H9 (cell line): ENCODE results near the gene TEX52. TPM values are rescaled to one million over a fixed set of nuclear protein-coding genes. Genes with fewer than 3 reads are reported as not detected.

ENCODE experiments used
- DNase-seq: peaks from one replicate; pipeline ENCODE4 v3.0.0-alpha.2; 2017
- H2AFZ ChIP-seq: one replicate; pipeline ENCODE4 v1.6.1; 2013; ENCODE audit warnings: mild to moderate bottlenecking, low read length, control low read depth, moderate library complexity
- H2AK5ac ChIP-seq: 2 replicates; pipeline ENCODE4 v1.6.1; 2013; ENCODE audit warnings: low read length, control low read depth, mixed read lengths; ENCODE audit not compliant: insufficient read length
- H2BK120ac ChIP-seq: one replicate; pipeline ENCODE4 v1.6.1; 2013; ENCODE audit warnings: low read depth, mild to moderate bottlenecking, low read length, control low read depth, inconsistent platforms; ENCODE audit not compliant: poor library complexity, severe bottlenecking
- H2BK12ac ChIP-seq: 2 replicates; pipeline ENCODE4 v1.6.1; 2013; ENCODE audit warnings: low read length, control low read depth, mixed read lengths, low read depth; ENCODE audit not compliant: insufficient read length
- H2BK15ac ChIP-seq: 2 replicates; pipeline ENCODE4 v1.6.1; 2013; ENCODE audit warnings: low read depth, low read length, control low read depth
- H2BK20ac ChIP-seq: one replicate; pipeline ENCODE4 v1.6.1; 2013; ENCODE audit warnings: low read depth, mild to moderate bottlenecking, low read length, control low read depth, inconsistent platforms; ENCODE audit not compliant: poor library complexity, severe bottlenecking
- H2BK5ac ChIP-seq: 2 replicates; pipeline ENCODE4 v1.6.1; 2013; ENCODE audit warnings: low read length, control low read depth, mixed read lengths; ENCODE audit not compliant: insufficient read length
- H3K14ac ChIP-seq: 2 replicates; pipeline ENCODE4 v1.6.1; 2013; ENCODE audit warnings: low read length, control low read depth; ENCODE audit not compliant: insufficient read depth
- H3K18ac ChIP-seq: 2 replicates; pipeline ENCODE4 v1.6.1; 2013; ENCODE audit warnings: low read depth, mild to moderate bottlenecking, mixed read lengths, low read length, control low read depth; ENCODE audit not compliant: insufficient read length
- H3K23ac ChIP-seq: 2 replicates; pipeline ENCODE4 v1.6.1; 2013; ENCODE audit warnings: low read length, control low read depth, mixed read lengths, low read depth; ENCODE audit not compliant: insufficient read length
- H3K23me2 ChIP-seq: 2 replicates; pipeline ENCODE4 v1.6.1; 2013; ENCODE audit warnings: low read depth, mild to moderate bottlenecking, mixed read lengths, low read length, control low read depth; ENCODE audit not compliant: insufficient read length, poor library complexity, severe bottlenecking
- H3K27ac ChIP-seq: 2 replicates; pipeline ENCODE4 v1.5.1; 2013; ENCODE audit warnings: low read length, control low read depth, mixed read lengths, low read depth; ENCODE audit not compliant: insufficient read length
- H3K27me3 ChIP-seq: 2 replicates; pipeline ENCODE4 v1.6.1; 2013; ENCODE audit warnings: low read length, control low read depth, inconsistent platforms; ENCODE audit not compliant: insufficient read depth
- H3K4ac ChIP-seq: 2 replicates; pipeline ENCODE4 v1.6.1; 2013; ENCODE audit warnings: low read depth, mild to moderate bottlenecking, control low read depth, inconsistent platforms, low read length, moderate library complexity
- H3K4me1 ChIP-seq: 2 replicates; pipeline ENCODE4 v1.6.1; 2013; ENCODE audit warnings: low read length, control low read depth, inconsistent platforms; ENCODE audit not compliant: insufficient read depth
- H3K4me2 ChIP-seq: 2 replicates; pipeline ENCODE4 v1.6.1; 2013; ENCODE audit warnings: low read length, control low read depth, mixed read lengths; ENCODE audit not compliant: insufficient read length, insufficient read depth
- H3K56ac ChIP-seq: 2 replicates; pipeline ENCODE4 v1.6.1; 2013; ENCODE audit warnings: low read depth, mild to moderate bottlenecking, mixed read lengths, low read length, control low read depth; ENCODE audit not compliant: insufficient read length
- H3K79me1 ChIP-seq: 2 replicates; pipeline ENCODE4 v1.6.1; 2013; ENCODE audit warnings: low read depth, mild to moderate bottlenecking, moderate library complexity, low read length, control low read depth, inconsistent platforms; ENCODE audit not compliant: insufficient read depth, poor library complexity, severe bottlenecking
- H3K79me2 ChIP-seq: 2 replicates; pipeline ENCODE4 v1.6.1; 2013; ENCODE audit warnings: low read length, control low read depth, inconsistent platforms; ENCODE audit not compliant: insufficient read depth
- H3K9ac ChIP-seq: 2 replicates; pipeline ENCODE4 v1.6.1; 2013; ENCODE audit warnings: low read length, control low read depth, mixed read lengths; ENCODE audit not compliant: insufficient read length; ENCODE audit errors: extremely low read depth
- H3K9me3 ChIP-seq: one replicate; pipeline ENCODE4 v1.6.1; 2013; ENCODE audit warnings: low read depth, low read length, inconsistent platforms; ENCODE audit not compliant: control insufficient read depth
- H3T11ph ChIP-seq: one replicate; pipeline ENCODE4 v1.6.1; 2013; ENCODE audit warnings: mild to moderate bottlenecking, low read length, control low read depth, inconsistent platforms
- H4K20me1 ChIP-seq: one replicate; pipeline ENCODE4 v1.6.1; 2013; ENCODE audit not compliant: control insufficient read depth, insufficient read length, insufficient read depth
- H4K5ac ChIP-seq: 2 replicates; pipeline ENCODE4 v1.6.1; 2013; ENCODE audit warnings: low read depth, mild to moderate bottlenecking, mixed read lengths, low read length, control low read depth; ENCODE audit not compliant: insufficient read length
- H4K8ac ChIP-seq: replicated peaks from 2 replicates; pipeline ENCODE4 v1.6.1; 2013; ENCODE audit warnings: low read length, control low read depth, mixed read lengths, low read depth; ENCODE audit not compliant: insufficient read length
- H4K91ac ChIP-seq: 2 replicates; pipeline ENCODE4 v1.6.1; 2013; ENCODE audit warnings: low read depth, mild to moderate bottlenecking, moderate library complexity, mixed read lengths, low read length, control low read depth; ENCODE audit not compliant: insufficient read length
- H3K27ac Mint-ChIP-seq, 3 experiments: 2 replicates in 2 of 3; 3 replicates in 1 of 3; pipeline ENCODE4 v1.8.0; 2020 to 2021; ENCODE audit warnings: mixed read lengths in 3 of 3, mild to moderate bottlenecking in 1 of 3, moderate library complexity in 1 of 3
- H3K27me3 Mint-ChIP-seq: 2 replicates; pipeline ENCODE4 v1.8.0; 2021; ENCODE audit warnings: low read depth, mild to moderate bottlenecking, moderate library complexity, mixed read lengths
- H3K36me3 Mint-ChIP-seq, 3 experiments: 2 replicates in 2 of 3; 3 replicates in 1 of 3; pipeline ENCODE4 v1.8.0; 2020 to 2021; ENCODE audit warnings: low read depth in 3 of 3, mixed read lengths in 3 of 3; ENCODE audit not compliant: insufficient read depth in 1 of 3
- H3K4me1 Mint-ChIP-seq, 2 experiments: 2 replicates each; pipeline ENCODE4 v1.8.0; 2020; ENCODE audit warnings: mixed read lengths in 2 of 2
- H3K4me3 Mint-ChIP-seq, 2 experiments: 2 replicates in 1 of 2; 3 replicates in 1 of 2; pipeline ENCODE4 v1.8.0; 2020 to 2021; ENCODE audit warnings: mild to moderate bottlenecking in 2 of 2, mixed read lengths in 2 of 2, moderate library complexity in 1 of 2
- H3K9me3 Mint-ChIP-seq, 2 experiments: 2 replicates in 1 of 2; 3 replicates in 1 of 2; pipeline ENCODE4 v1.8.0; 2020; ENCODE audit warnings: mild to moderate bottlenecking in 2 of 2, mixed read lengths in 2 of 2, moderate library complexity in 1 of 2
- WGBS: extraction: QIAGEN DNeasy Blood & Tissue Kit; methylation state at CpG from one replicate; pipeline ENCODE4 v1.1.7; 2013; ENCODE audit warnings: missing lambda C conversion rate, low lambda C conversion rate, mixed read lengths; ENCODE audit not compliant: insufficient read length; ENCODE audit errors: extremely low coverage; 5-methylcytosine and 5-hydroxymethylcytosine counted together
- long read RNA-seq: library from polyadenylated mRNA; unstranded; transcript quantifications from one replicate; pipeline ENCODE4 v2.0.0, GENCODE V29; 2020
- total RNA-seq: library from RNA; stranded (reverse); gene quantifications from 2 replicates; pipeline ENCODE4 v1.2.1, GENCODE V29; 2021
- TF ChIP-seq, protein P1 (sequence below): fragments of 200-600 bp; sonication (generic); conservative IDR thresholded peaks from 3 replicates; pipeline ENCODE4 v1.8.0; 2021; ENCODE audit warnings: antibody characterized with exemption, mild to moderate bottlenecking

TEX52 gene
- 0.20 TPM in 2 replicates for total RNA-seq
- long read RNA-seq: 0 reads

DNA sequence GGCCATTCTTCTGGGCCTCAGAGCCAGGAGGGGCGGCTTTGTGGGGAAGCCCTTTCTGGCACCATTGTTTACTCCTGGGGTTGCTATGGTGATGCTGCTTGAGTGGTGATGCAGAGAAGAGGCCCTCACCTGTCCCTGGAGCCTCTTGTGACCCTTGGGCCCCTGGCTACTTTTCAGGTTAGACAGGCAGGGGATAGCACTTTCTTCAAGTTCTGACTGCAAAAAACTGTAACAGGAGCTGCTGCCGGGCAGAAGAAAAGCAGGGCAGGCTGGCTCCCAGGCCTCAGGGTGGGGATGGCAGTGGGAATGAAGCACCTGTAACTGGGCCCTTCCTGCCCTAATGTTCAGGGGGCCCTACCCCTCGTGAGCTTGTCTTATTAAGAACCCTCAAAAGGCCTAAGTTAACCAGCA, at the start of gene TEX52:
Gene TEX52, minus strand, starts transcription at position 19 of the 411 bp plus-strand sequence. Its CDS starts 13 bp downstream, at position 6.
- Mint-ChIP-seq H3K4me1 (peaks cover 14 to 42% of the 10 kb centered on the region in 2 experiments), H3K9me3 (no peaks in the 10 kb centered on the region), H3K4me3 (no peak within 1 kb of the TSS; a peak in 1 of 5 replicates), H3K36me3 (peaks cover 27 to 33% (median 33%) of the 10 kb centered on the region in 3 experiments), H3K27ac (peak within 1 kb of the TSS; percentile 52 to 92 (median 62); a peak in 5 of 7 replicates), H3K27me3 (peaks cover 4% of the 10 kb centered on the region)
- no CpG with 5 or more reads among the region's 3 CpGs for WGBS
- Histone ChIP-seq H3K23me2 (no peaks in the 10 kb centered on the region), H2AFZ (no peak within 1 kb of the TSS), H3K4ac (no peak within 1 kb of the TSS; the same call in 1 of the 2 replicates), H4K5ac (no peak within 1 kb of the TSS), H2BK12ac (no peak within 1 kb of the TSS), H4K8ac (no peak within 1 kb of the TSS), H3K56ac (no peak within 1 kb of the TSS), H3K18ac (peak within 1 kb of the TSS; percentile 67), H3K79me2 (no peaks in the 10 kb centered on the region), H2BK120ac (no peak within 1 kb of the TSS), H3K27me3 (no peaks in the 10 kb centered on the region), H4K20me1 (no peaks in the 10 kb centered on the region), H3K27ac (no peak within 1 kb of the TSS), H3K4me1 (no peaks in the 10 kb centered on the region), H2AK5ac (no peak within 1 kb of the TSS), H2BK15ac (no peak within 1 kb of the TSS), H3K23ac (no peak within 1 kb of the TSS), H3K9ac (no peak within 1 kb of the TSS), H3T11ph (no peak within 1 kb of the TSS), H3K9me3 (no peaks in the 10 kb centered on the region), H4K91ac (no peak within 1 kb of the TSS), H3K14ac (peak within 1 kb of the TSS; percentile 23; the same call in 1 of the 2 replicates), H3K4me2 (no peak within 1 kb of the TSS), H2BK20ac (no peak within 1 kb of the TSS), H3K79me1 (no peaks in the 10 kb centered on the region), H2BK5ac (no peak within 1 kb of the TSS)
- peak; percentile 86 for DNase-seq
- TF ChIP-seq, protein P1, sequence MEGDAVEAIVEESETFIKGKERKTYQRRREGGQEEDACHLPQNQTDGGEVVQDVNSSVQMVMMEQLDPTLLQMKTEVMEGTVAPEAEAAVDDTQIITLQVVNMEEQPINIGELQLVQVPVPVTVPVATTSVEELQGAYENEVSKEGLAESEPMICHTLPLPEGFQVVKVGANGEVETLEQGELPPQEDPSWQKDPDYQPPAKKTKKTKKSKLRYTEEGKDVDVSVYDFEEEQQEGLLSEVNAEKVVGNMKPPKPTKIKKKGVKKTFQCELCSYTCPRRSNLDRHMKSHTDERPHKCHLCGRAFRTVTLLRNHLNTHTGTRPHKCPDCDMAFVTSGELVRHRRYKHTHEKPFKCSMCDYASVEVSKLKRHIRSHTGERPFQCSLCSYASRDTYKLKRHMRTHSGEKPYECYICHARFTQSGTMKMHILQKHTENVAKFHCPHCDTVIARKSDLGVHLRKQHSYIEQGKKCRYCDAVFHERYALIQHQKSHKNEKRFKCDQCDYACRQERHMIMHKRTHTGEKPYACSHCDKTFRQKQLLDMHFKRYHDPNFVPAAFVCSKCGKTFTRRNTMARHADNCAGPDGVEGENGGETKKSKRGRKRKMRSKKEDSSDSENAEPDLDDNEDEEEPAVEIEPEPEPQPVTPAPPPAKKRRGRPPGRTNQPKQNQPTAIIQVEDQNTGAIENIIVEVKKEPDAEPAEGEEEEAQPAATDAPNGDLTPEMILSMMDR: no peak
